ENCODE data around the gene RPS15. TPM values are rescaled to one million over a fixed set of nuclear protein-coding genes. Genes with fewer than 3 reads are reported as not detected.

RPS15 gene
- total RNA-seq, 1 experiment from 2014 or later = 1,862 TPM

DNA sequence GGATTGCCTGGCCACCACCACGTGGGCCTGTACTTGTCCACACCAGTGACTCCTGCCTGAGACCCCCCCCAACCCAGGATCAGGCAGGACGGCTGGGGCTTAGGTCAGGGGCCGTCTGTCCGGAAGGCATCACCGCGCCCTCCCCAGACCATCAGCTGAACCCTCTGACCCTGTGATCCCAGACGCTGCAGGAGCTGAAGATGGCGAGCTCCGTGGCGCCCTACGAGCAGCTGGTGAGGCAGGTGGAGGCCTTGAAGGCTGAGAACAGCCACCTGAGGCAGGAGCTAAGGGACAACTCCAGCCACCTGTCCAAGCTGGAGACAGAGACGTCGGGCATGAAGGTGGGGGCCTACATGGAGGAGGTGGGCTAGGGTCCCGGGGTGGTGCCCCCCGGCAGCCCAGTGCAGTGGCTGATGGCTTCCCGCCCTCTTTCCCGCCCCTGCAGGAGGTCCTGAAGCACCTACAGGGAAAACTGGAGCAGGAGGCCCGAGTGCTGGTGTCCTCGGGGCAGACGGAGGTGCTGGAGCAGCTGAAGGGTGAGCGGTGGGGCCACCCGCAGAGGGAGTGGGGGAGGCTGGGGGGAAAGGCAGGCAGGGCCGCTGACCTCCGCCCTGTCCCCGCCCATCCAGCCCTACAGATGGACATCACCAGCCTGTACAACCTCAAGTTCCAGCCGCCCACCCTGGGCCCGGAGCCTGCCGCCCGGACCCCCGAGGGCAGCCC lies 14.8 kb downstream of the RPS15 start:
- Histone ChIP-seq H3K4me2 (ENCODE audit: low read length) (no peak overlapping the region), H3K4me3 (replicated peaks in 1 of 2; ENCODE audit: low read depth in 1 of 2, low read length in 2 of 2) (no peak overlapping the region)

More for the DNA sequence above, 14.8 kb downstream of the RPS15 start:
- no peak for DNase-seq (ENCODE audit: low read depth, low spot score)
- Histone ChIP-seq H3K36me3 (ENCODE audit: control insufficient read depth in 1 of 2, insufficient read depth in 2 of 2, low read length in 2 of 2) (no peaks in the 10 kb centered on the region), H4K20me1 (ENCODE audit: insufficient read depth) (no peaks in the 10 kb centered on the region), H2AFZ (ENCODE audit: low read depth, low read length, poor library complexity, severe bottlenecking) (no peak overlapping the region), H3K4me1 (ENCODE audit: control insufficient read depth in 1 of 2, insufficient read depth in 2 of 2, low read length in 2 of 2) (peaks cover 23 to 36% of the 10 kb centered on the region in 2 experiments), H3K27me3 (ENCODE audit: insufficient read depth, low read length) (no peaks in the 10 kb centered on the region; the same call in 1 of the 2 replicates), H3K79me2 (ENCODE audit: insufficient read depth, low read length) (no peaks in the 10 kb centered on the region), H3K9me3 (ENCODE audit: control insufficient read depth in 1 of 2, insufficient read depth in 1 of 2, low read depth in 1 of 2, low read length in 2 of 2) (no peaks in the 10 kb centered on the region), H3K27ac (ENCODE audit: low read depth, low read length) (no peak overlapping the region), H3K9me2 (ENCODE audit: insufficient read depth) (no peaks in the 10 kb centered on the region), H3K9ac (ENCODE audit: low read length) (no peak overlapping the region)
- ATAC-seq = no peak
- ChIA-PET CTCF (interaction anchor here (0.9 to 4.0 kb wide), 2 partner anchors 8 to 16 kb away, joined by 4 to 49 read pairs; no protein-coding TSS in a partner anchor), POLR2A (interaction anchor here (3.3 kb wide), 1 partner anchor 8 kb away, joined by 28 read pairs; no protein-coding TSS in a partner anchor), RAD21 (ENCODE audit: low non-redundant PET in 1 of 2, low total read pairs in 2 of 2, uncharacterized antibody in 2 of 2, unreplicated experiment in 2 of 2) (no interaction called here)
- TF ChIP-seq TCF7L2 (IDR thresholded peaks at IDR 0.05; ENCODE audit: borderline replicate concordance, extremely low read depth, insufficient read depth, insufficient read length) (no peak), RAD21 (IDR thresholded peaks at IDR 0.05; ENCODE audit: low read depth) (no peak), YY1 (IDR thresholded peaks at IDR 0.05; ENCODE audit: extremely low read depth, insufficient replicate concordance, low read depth, low read length) (no peak), JUND (IDR thresholded peaks at IDR 0.05) (no peak), SIN3A (IDR thresholded peaks at IDR 0.05; ENCODE audit: low read depth) (no peak), EZH2phosphoT487 (IDR thresholded peaks at IDR 0.05; ENCODE audit: borderline replicate concordance) (no peak), ELF1 (IDR thresholded peaks at IDR 0.05; ENCODE audit: borderline replicate concordance, low read depth) (no peak), POLR2AphosphoS5 (IDR thresholded peaks at IDR 0.05; ENCODE audit: low read depth, low read length) (no peak), SRF (IDR thresholded peaks at IDR 0.05; ENCODE audit: low read depth) (no peak), EZH2 (IDR thresholded peaks at IDR 0.05) (no peak), CBX3 (IDR thresholded peaks at IDR 0.05; ENCODE audit: low read depth) (no peak), POLR2A (IDR thresholded peaks at IDR 0.05; ENCODE audit: borderline replicate concordance, extremely low read depth, insufficient read depth, insufficient read length) (no peak), REST (IDR thresholded peaks at IDR 0.05; ENCODE audit: low read depth) (no peak), FOSL1 (IDR thresholded peaks at IDR 0.05; ENCODE audit: low read depth) (no peak), SP1 (IDR thresholded peaks at IDR 0.05; ENCODE audit: low read depth) (no peak), CEBPB (IDR thresholded peaks at IDR 0.05; ENCODE audit: low read depth) (no peak)
- TF ChIP-seq, protein P1, sequence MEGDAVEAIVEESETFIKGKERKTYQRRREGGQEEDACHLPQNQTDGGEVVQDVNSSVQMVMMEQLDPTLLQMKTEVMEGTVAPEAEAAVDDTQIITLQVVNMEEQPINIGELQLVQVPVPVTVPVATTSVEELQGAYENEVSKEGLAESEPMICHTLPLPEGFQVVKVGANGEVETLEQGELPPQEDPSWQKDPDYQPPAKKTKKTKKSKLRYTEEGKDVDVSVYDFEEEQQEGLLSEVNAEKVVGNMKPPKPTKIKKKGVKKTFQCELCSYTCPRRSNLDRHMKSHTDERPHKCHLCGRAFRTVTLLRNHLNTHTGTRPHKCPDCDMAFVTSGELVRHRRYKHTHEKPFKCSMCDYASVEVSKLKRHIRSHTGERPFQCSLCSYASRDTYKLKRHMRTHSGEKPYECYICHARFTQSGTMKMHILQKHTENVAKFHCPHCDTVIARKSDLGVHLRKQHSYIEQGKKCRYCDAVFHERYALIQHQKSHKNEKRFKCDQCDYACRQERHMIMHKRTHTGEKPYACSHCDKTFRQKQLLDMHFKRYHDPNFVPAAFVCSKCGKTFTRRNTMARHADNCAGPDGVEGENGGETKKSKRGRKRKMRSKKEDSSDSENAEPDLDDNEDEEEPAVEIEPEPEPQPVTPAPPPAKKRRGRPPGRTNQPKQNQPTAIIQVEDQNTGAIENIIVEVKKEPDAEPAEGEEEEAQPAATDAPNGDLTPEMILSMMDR (IDR thresholded peaks at IDR 0.05 in 2 of 3, conservative IDR thresholded peaks at IDR 0.05 in 1 of 3; ENCODE audit: borderline replicate concordance in 1 of 3, insufficient read depth in 1 of 3, low read depth in 2 of 3, low read length in 2 of 3) = no peak
- TF ChIP-seq, protein P2, sequence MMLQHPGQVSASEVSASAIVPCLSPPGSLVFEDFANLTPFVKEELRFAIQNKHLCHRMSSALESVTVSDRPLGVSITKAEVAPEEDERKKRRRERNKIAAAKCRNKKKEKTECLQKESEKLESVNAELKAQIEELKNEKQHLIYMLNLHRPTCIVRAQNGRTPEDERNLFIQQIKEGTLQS (IDR thresholded peaks at IDR 0.05) = no peak
- TF ChIP-seq, protein P3, sequence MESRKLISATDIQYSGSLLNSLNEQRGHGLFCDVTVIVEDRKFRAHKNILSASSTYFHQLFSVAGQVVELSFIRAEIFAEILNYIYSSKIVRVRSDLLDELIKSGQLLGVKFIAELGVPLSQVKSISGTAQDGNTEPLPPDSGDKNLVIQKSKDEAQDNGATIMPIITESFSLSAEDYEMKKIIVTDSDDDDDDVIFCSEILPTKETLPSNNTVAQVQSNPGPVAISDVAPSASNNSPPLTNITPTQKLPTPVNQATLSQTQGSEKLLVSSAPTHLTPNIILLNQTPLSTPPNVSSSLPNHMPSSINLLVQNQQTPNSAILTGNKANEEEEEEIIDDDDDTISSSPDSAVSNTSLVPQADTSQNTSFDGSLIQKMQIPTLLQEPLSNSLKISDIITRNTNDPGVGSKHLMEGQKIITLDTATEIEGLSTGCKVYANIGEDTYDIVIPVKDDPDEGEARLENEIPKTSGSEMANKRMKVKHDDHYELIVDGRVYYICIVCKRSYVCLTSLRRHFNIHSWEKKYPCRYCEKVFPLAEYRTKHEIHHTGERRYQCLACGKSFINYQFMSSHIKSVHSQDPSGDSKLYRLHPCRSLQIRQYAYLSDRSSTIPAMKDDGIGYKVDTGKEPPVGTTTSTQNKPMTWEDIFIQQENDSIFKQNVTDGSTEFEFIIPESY (IDR thresholded peaks at IDR 0.05; ENCODE audit: extremely low read depth, insufficient replicate concordance, low read length) = no peak
- TF ChIP-seq, protein P4, sequence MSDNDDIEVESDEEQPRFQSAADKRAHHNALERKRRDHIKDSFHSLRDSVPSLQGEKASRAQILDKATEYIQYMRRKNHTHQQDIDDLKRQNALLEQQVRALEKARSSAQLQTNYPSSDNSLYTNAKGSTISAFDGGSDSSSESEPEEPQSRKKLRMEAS (IDR thresholded peaks at IDR 0.05) = no peak
- BruUV-seq (replicated peaks) = no TSS peak
- intact Hi-C loops (cut with micrococcal nuclease) = no loop called here
